Measurements from ENCODE around the gene LHX6. TPM values are rescaled to one million over a fixed set of nuclear protein-coding genes. Genes with fewer than 3 reads are reported as not detected.
A peak's percentile ranks its signal among the peaks of the same experiment; 100 is the strongest.

The LHX6 gene
- total and polyA plus RNA-seq, 2 of the 8 experiments (the other 6 are each of a cell fraction or from before 2014, with no cell fraction given) = 0.92 to 1.2 TPM

DNA sequence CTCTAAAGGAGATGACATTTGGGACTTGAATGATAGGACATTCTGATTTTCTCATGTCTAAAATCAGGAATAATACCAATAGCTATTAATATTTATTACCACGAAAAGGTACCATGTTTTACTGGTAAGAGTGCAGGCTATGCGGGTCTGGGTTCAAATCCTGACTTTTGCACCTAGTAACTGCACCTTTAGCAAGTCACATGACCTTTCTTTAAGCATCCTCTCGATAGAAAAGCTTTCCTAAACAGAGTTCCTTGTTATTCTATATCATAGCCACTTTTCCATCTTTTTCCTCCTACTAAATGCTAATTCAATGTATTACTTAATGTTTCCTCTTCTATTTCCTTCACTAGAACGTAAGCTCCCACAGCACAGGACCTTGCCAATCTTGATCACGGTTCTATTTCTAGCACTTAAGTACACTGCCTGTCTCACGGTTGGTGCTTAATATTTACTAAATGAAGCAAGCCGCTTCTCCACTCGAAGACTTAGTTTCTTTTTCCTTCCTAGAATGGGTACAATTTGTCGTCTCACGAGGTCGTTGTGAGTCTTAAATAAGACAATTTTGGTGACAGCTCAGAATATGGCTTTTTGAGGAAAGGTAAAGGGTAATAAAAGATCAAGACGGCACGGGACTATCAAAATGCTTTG, 35.1 kb upstream of the LHX6 start:
- H2BK12ac ChIP-seq (ENCODE audit: low read depth, low read length) = no peak overlapping the region
- H2AK5ac ChIP-seq (ENCODE audit: low read depth, low read length) = no peak overlapping the region
- H3K4me2 ChIP-seq (ENCODE audit: insufficient read depth in 1 of 2, low read depth in 2 of 2, low read length in 2 of 2) = peak overlapping the region; percentile 84 to 85
- no peak overlapping the region for H2BK120ac ChIP-seq (replicated peaks; ENCODE audit: low read depth, low read length)
- no peak overlapping the region for H2BK20ac ChIP-seq (ENCODE audit: low read length)
- DNase-seq (ENCODE audit: low read depth in 1 of 2, low spot score in 2 of 2) = no peak
- no peak overlapping the region for H3K14ac ChIP-seq (ENCODE audit: insufficient read length)
- no peak overlapping the region for H4K91ac ChIP-seq (replicated peaks; ENCODE audit: insufficient read length, low read length)
- H3K79me2 ChIP-seq (ENCODE audit: control insufficient read depth in 1 of 2, insufficient read depth in 2 of 2, low read length in 2 of 2) = peaks cover 0 to 41% of the 10 kb centered on the region in 2 experiments; a peak in 3 of 4 replicates
- H3K9ac ChIP-seq (replicated peaks in 1 of 4; ENCODE audit: extremely low read depth in 1 of 4, low read depth in 3 of 4, low read length in 3 of 4) = peak overlapping the region in 3 of 4 experiments; percentile 64 to 90 (median 86); a peak in 6 of 7 replicates
- H4K8ac ChIP-seq (ENCODE audit: extremely low read depth, insufficient read depth, low read length) = no peak overlapping the region
- H2BK5ac ChIP-seq (ENCODE audit: low read depth, low read length) = no peak overlapping the region
- peaks cover 3 to 15% (median 6%) of the 10 kb centered on the region in 4 experiments; a peak in 6 of 8 replicates for H3K36me3 ChIP-seq (ENCODE audit: control insufficient read depth in 2 of 4, insufficient read depth in 4 of 4, low read length in 3 of 4)
- WGBS, 2 experiments (ENCODE audit: extremely low coverage in 1 of 2, insufficient coverage in 1 of 2, insufficient read length in 1 of 2, insufficient replicate concordance in 2 of 2, low coverage in 1 of 2, low lambda C conversion rate in 2 of 2, missing lambda C conversion rate in 1 of 2) = 41% methylated on average over 13 of the region's 13 CpGs; no CpG with 5 or more reads in 1 of the 2 experiments
- H3K56ac ChIP-seq (replicated peaks; ENCODE audit: insufficient read length, low read depth, low read length) = no peak overlapping the region
- ChIA-PET CTCF (ENCODE audit: partially characterized antibody) (interaction anchor here (0.7 to 10.6 kb wide), 5 partner anchors 8 to 164 kb away, joined by 3 to 72 read pairs (median 3); no protein-coding TSS in a partner anchor), POLR2A (ENCODE audit: partially characterized antibody) (interaction anchor here (1.1 to 1.6 kb wide), 4 partner anchors 14 to 38 kb away, joined by 3 to 6 read pairs (median 4); no protein-coding TSS in a partner anchor)
- no peaks in the 10 kb centered on the region for H3K9me3 ChIP-seq (ENCODE audit: insufficient read depth in 2 of 2, low read depth in 1 of 2, low read length in 1 of 2)
- H3K23ac ChIP-seq (ENCODE audit: insufficient read length) = no peak overlapping the region
- peak overlapping the region; percentile 85; the same call in 1 of the 2 replicates for H3K27ac ChIP-seq (ENCODE audit: low read depth, low read length)
- peak overlapping the region; percentile 78 to 92 (median 88) for H3K4me3 ChIP-seq (ENCODE audit: extremely low read depth in 1 of 4, insufficient read depth in 2 of 4, low read depth in 3 of 4, low read length in 4 of 4)
- H4K20me1 ChIP-seq (replicated peaks in 1 of 2; ENCODE audit: control insufficient read depth in 1 of 2, insufficient read depth in 2 of 2, low read length in 2 of 2) = no peaks in the 10 kb centered on the region
- peaks cover 4% of the 10 kb centered on the region; the same call in 1 of the 2 replicates for H3K79me1 ChIP-seq (ENCODE audit: low read depth, low read length)
- H3K4ac ChIP-seq (replicated peaks; ENCODE audit: insufficient read length, low read depth, low read length) = no peak overlapping the region
- peak overlapping the region; percentile 75 for H2AFZ ChIP-seq (ENCODE audit: low read length)
- no peak overlapping the region for H2BK15ac ChIP-seq (ENCODE audit: low read length)
- H4K5ac ChIP-seq (ENCODE audit: insufficient read length, low read depth, low read length) = no peak overlapping the region
- TF ChIP-seq, protein P1, sequence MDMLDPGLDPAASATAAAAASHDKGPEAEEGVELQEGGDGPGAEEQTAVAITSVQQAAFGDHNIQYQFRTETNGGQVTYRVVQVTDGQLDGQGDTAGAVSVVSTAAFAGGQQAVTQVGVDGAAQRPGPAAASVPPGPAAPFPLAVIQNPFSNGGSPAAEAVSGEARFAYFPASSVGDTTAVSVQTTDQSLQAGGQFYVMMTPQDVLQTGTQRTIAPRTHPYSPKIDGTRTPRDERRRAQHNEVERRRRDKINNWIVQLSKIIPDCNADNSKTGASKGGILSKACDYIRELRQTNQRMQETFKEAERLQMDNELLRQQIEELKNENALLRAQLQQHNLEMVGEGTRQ (IDR thresholded peaks at IDR 0.05; ENCODE audit: low read length) = no peak
- TF ChIP-seq SP2 (IDR thresholded peaks at IDR 0.05; ENCODE audit: low read length) = no peak
- TF ChIP-seq CREB1 (IDR thresholded peaks at IDR 0.05) = no peak
- TF ChIP-seq POLR2A (IDR thresholded peaks at IDR 0.05; ENCODE audit: control extremely low read depth in 1 of 2, low read depth in 2 of 2, low read length in 2 of 2) = no peak
- TF ChIP-seq PHF8 (conservative IDR thresholded peaks at IDR 0.05; ENCODE audit: low read depth, low read length) = no peak
- no peak for TF ChIP-seq SIRT6 (IDR thresholded peaks at IDR 0.05; ENCODE audit: low read length)
- TF ChIP-seq TCF12 (IDR thresholded peaks at IDR 0.05; ENCODE audit: low read depth, low read length) = no peak
- TF ChIP-seq, protein P2, sequence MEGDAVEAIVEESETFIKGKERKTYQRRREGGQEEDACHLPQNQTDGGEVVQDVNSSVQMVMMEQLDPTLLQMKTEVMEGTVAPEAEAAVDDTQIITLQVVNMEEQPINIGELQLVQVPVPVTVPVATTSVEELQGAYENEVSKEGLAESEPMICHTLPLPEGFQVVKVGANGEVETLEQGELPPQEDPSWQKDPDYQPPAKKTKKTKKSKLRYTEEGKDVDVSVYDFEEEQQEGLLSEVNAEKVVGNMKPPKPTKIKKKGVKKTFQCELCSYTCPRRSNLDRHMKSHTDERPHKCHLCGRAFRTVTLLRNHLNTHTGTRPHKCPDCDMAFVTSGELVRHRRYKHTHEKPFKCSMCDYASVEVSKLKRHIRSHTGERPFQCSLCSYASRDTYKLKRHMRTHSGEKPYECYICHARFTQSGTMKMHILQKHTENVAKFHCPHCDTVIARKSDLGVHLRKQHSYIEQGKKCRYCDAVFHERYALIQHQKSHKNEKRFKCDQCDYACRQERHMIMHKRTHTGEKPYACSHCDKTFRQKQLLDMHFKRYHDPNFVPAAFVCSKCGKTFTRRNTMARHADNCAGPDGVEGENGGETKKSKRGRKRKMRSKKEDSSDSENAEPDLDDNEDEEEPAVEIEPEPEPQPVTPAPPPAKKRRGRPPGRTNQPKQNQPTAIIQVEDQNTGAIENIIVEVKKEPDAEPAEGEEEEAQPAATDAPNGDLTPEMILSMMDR (IDR thresholded peaks at IDR 0.05; ENCODE audit: control extremely low read depth in 1 of 3, insufficient read depth in 1 of 3, low read depth in 1 of 3, low read length in 3 of 3) = no peak
- TF ChIP-seq POU5F1 (IDR thresholded peaks at IDR 0.05; ENCODE audit: low read depth, low read length) = no peak
- peaks cover 4% of the 10 kb centered on the region; the same call in 1 of the 2 replicates for H3K23me2 ChIP-seq (ENCODE audit: low read depth, low read length)
- H3K18ac ChIP-seq (ENCODE audit: extremely low read depth, low read length) = peak overlapping the region; percentile 75; the same call in 1 of the 2 replicates
- no peaks in the 10 kb centered on the region for H3K27me3 ChIP-seq (replicated peaks in 1 of 4; ENCODE audit: control insufficient read depth in 3 of 4, extremely low read depth in 1 of 4, insufficient read depth in 3 of 4, low read length in 3 of 4)
- FAIRE-seq = no peak
- H3K4me1 ChIP-seq (replicated peaks in 1 of 4; ENCODE audit: control insufficient read depth in 3 of 4, insufficient read depth in 4 of 4, low read length in 3 of 4) = peaks cover 0 to 6% (median 2%) of the 10 kb centered on the region in 4 experiments; a peak in 4 of 7 replicates
